ENCODE results near the gene RGS8.

RGS8 gene

GRCh38 chr1:182670032-182670749, 14.2 kb downstream of the RGS8 start:
- DNase-seq, result no peak

- no peak for DNase-seq
Measured at GRCh38 chr1:182669266-182669665, 15.1 kb downstream of the RGS8 start.

GRCh38 chr1:182668521-182669054, 15.8 kb downstream of the RGS8 start:
- no peak for DNase-seq

GRCh38 chr1:182667848-182668505, 16.4 kb downstream of the RGS8 start:
- DNase-seq, result no peak

- no peak for DNase-seq
Measured at GRCh38 chr1:182666706-182667105, 17.7 kb downstream of the RGS8 start.

GRCh38 chr1:182664296-182664695, 20.1 kb downstream of the RGS8 start:
- no peak for DNase-seq

- no peak for DNase-seq
Measured at GRCh38 chr1:182662956-182663355, 21.4 kb downstream of the RGS8 start.

GRCh38 chr1:182662121-182662890, 22.1 kb downstream of the RGS8 start:
- no peak for DNase-seq

- DNase-seq, result no peak
Measured at GRCh38 chr1:182658055-182658454, 26.3 kb downstream of the RGS8 start.

GRCh38 chr1:182656842-182657397, 27.5 kb downstream of the RGS8 start:
- DNase-seq, result peak in 1 of 2 experiments; percentile 38

- DNase-seq, result no peak
Measured at GRCh38 chr1:182653986-182654385, 30.4 kb downstream of the RGS8 start.

- DNase-seq, result no peak
Measured at GRCh38 chr1:182652933-182653332, 31.5 kb downstream of the RGS8 start.

- no peak for DNase-seq
Measured at GRCh38 chr1:182651339-182651724, 33.1 kb downstream of the RGS8 start.

- DNase-seq, result no peak
Measured at GRCh38 chr1:182650678-182651338, 33.6 kb downstream of the RGS8 start.

GRCh38 chr1:182649041-182649440, 35.3 kb downstream of the RGS8 start:
- no peak for DNase-seq

GRCh38 chr1:182646739-182647138, 37.6 kb downstream of the RGS8 start:
- DNase-seq, result no peak

- no peak for DNase-seq
Measured at GRCh38 chr1:182644886-182645285, 39.5 kb downstream of the RGS8 start.

GRCh38 chr1:182643699-182644098, 40.7 kb downstream of the RGS8 start:
- DNase-seq, result no peak

- no peak for DNase-seq
Measured at GRCh38 chr1:182642461-182642860, 41.9 kb downstream of the RGS8 start.

GRCh38 chr1:182641561-182641960, 42.8 kb downstream of the RGS8 start:
- no peak for DNase-seq

- no peak for DNase-seq
Measured at GRCh38 chr1:182639330-182639729, 45.1 kb downstream of the RGS8 start.

- no peak for DNase-seq
Measured at GRCh38 chr1:182637769-182638168, 46.6 kb downstream of the RGS8 start.

- no peak for DNase-seq
Measured at GRCh38 chr1:182635871-182636270, 48.5 kb downstream of the RGS8 start.

Data from NCI-H2081 (cell line).